ENCODE data around the gene KCNN2.

Gene KCNN2

GRCh38 chr5:114477816-114478334 lies 116.0 kb downstream of the KCNN2 start:
- in situ Hi-C loops (cut with MboI; ENCODE audit: low sequenced_read_pairs): no loop called here

GRCh38 chr5:114500756-114501155 lies 138.9 kb downstream of the KCNN2 start:
- in situ Hi-C loops (cut with MboI; ENCODE audit: low sequenced_read_pairs): no loop called here

GRCh38 chr5:114504560-114504959 lies 142.7 kb downstream of the KCNN2 start:
- in situ Hi-C loops (cut with MboI; ENCODE audit: low sequenced_read_pairs): no loop called here

DNA sequence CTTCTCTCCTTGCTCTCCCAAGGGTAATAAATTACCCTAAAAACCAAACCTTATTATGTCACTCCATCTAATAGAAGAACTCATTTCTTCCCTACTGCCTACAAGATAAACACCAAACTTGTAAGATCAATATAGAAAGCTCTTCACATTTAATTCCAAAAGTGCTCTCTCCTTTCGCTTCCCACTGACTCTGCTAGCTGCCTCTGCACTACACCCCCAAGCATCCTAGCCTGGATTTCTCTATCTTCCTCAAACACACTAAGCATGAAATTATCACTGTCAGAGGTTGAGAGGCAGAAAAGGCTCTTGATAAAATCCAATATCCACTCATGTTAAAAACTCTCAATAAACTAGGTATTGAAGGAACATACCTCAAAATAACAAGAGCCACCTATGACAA lies 162.4 kb downstream of the KCNN2 start:
- in situ Hi-C loops (cut with MboI; ENCODE audit: low sequenced_read_pairs): no loop called here

DNA sequence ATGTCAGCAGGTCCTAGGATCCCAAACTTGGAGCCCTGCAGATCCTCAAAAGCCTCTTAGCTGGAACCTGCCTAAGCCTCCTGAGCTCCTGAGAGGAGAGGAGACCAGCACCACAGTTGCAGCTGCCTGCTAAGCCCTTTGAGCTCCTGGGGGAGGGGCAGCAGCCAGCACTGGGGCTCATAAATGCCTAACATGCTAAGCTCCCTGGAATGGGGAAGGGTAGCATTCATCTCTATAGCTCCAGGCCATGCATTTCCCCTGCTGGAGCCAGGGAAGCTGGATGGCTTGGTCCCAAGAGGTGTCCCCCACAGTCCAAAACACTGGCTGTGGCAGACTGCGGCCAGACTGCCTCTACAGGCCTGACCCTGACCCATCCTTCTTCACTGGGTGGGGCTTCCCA lies 182.7 kb downstream of the KCNN2 start:
- in situ Hi-C loops (cut with MboI; ENCODE audit: low sequenced_read_pairs): no loop called here

Measured in HL-60/S4 treated with phorbol 12-myristate 13-acetate at 8.2 ng/mL for 4 days and 3 days (cell line).